ENCODE results near the gene KIAA0513.

KIAA0513 gene

DNA sequence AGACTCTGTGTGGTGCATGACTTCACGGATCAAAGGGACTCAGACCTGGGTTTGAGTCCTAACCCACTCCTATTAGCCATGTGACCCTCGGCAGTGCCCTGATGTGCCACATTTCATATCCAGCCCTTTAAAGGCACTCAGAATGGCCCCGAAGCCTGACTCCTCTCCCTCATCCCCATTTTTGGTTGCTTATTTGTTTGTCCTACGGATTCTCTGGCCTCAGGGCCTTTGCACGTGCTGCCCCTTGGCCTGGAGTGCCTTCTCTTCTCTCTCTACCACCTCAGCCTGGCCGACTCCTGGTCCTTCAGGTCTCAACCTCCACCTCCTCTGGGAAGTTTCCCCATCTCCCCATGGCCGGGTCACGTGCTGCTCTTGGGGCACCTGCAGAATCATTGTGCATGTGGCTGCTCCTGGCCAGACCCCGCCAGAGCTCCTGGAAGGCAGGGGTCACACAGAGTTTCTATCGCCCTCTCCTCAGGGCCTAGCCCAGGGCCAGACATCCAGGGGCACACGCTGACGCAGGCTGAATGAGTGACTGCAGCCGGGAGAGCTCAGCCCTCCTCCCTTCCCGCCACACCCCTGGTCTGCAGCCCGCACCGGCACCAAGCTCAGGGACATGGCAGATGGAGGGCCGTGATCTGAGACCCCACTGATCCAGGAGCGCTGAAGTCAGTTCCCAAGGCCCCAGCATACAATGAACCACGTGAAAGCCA lies 106.6 kb downstream of the KIAA0513 start:
- no peaks in the 10 kb centered on the region for H4K20me1 ChIP-seq (ENCODE audit: low read depth, low read length)
- no peaks in the 10 kb centered on the region for H3F3A ChIP-seq (ENCODE audit: insufficient read depth)
- no peaks in the 10 kb centered on the region for H3K79me2 ChIP-seq (ENCODE audit: insufficient read depth, low read length)
- H3K36me3 ChIP-seq (ENCODE audit: low read length): no peaks in the 10 kb centered on the region
- no peaks in the 10 kb centered on the region for H3K9me3 ChIP-seq (ENCODE audit: insufficient read depth, low read length)
- H3K27me3 ChIP-seq (ENCODE audit: low read length): no peaks in the 10 kb centered on the region
- H3K9ac ChIP-seq (ENCODE audit: low read length): no peak overlapping the region
- no peak overlapping the region for H3K4me3 ChIP-seq (ENCODE audit: insufficient read depth, low read length, poor library complexity, severe bottlenecking)
- H2AFZ ChIP-seq (ENCODE audit: low read depth, low read length, severe bottlenecking): no peak overlapping the region
- H3K27ac ChIP-seq (ENCODE audit: low read depth, low read length): no peak overlapping the region
- H3K4me2 ChIP-seq (ENCODE audit: low read depth, low read length, poor library complexity, severe bottlenecking): no peak overlapping the region
- TF ChIP-seq, protein P1, sequence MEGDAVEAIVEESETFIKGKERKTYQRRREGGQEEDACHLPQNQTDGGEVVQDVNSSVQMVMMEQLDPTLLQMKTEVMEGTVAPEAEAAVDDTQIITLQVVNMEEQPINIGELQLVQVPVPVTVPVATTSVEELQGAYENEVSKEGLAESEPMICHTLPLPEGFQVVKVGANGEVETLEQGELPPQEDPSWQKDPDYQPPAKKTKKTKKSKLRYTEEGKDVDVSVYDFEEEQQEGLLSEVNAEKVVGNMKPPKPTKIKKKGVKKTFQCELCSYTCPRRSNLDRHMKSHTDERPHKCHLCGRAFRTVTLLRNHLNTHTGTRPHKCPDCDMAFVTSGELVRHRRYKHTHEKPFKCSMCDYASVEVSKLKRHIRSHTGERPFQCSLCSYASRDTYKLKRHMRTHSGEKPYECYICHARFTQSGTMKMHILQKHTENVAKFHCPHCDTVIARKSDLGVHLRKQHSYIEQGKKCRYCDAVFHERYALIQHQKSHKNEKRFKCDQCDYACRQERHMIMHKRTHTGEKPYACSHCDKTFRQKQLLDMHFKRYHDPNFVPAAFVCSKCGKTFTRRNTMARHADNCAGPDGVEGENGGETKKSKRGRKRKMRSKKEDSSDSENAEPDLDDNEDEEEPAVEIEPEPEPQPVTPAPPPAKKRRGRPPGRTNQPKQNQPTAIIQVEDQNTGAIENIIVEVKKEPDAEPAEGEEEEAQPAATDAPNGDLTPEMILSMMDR (IDR thresholded peaks at IDR 0.05; ENCODE audit: insufficient read depth, low read length, poor library complexity, severe bottlenecking): no peak
- no peak for TF ChIP-seq EZH2phosphoT487 (conservative IDR thresholded peaks at IDR 0.05; ENCODE audit: low read length)
- no peaks in the 10 kb centered on the region for H3K9me2 ChIP-seq (replicated peaks; ENCODE audit: insufficient read depth, low read length)

DNA sequence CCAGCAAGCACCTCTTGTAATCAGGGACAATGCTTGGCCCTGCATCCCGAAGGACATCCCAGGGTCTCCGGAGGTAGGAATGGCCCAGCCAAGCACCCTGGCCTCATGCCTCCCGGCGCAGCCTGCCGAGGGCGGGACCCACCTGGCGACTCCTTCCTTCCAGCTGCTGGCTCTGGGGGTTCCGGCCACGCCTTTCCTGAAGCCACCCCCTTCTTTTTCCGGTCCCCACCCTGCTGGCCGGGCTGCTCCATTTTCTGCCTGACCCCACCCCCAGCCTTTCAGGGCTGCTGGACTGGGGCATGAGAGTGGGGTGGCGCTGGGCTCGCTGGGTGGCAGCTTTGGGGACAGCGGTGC lies 107.2 kb downstream of the KIAA0513 start:
- Histone ChIP-seq H3K4me2 (ENCODE audit: low read depth, low read length, poor library complexity, severe bottlenecking) (no peak overlapping the region), H4K20me1 (ENCODE audit: low read depth, low read length) (no peaks in the 10 kb centered on the region), H3K9ac (ENCODE audit: low read length) (no peak overlapping the region), H3K4me3 (ENCODE audit: insufficient read depth, low read length, poor library complexity, severe bottlenecking) (no peak overlapping the region), H3K27me3 (ENCODE audit: low read length) (no peaks in the 10 kb centered on the region), H3K79me2 (ENCODE audit: insufficient read depth, low read length) (no peaks in the 10 kb centered on the region), H2AFZ (ENCODE audit: low read depth, low read length, severe bottlenecking) (no peak overlapping the region), H3K9me3 (ENCODE audit: insufficient read depth, low read length) (no peaks in the 10 kb centered on the region), H3K36me3 (ENCODE audit: low read length) (no peaks in the 10 kb centered on the region), H3K9me2 (replicated peaks; ENCODE audit: insufficient read depth, low read length) (no peaks in the 10 kb centered on the region), H3K27ac (ENCODE audit: low read depth, low read length) (no peak overlapping the region), H3F3A (ENCODE audit: insufficient read depth) (no peaks in the 10 kb centered on the region)
- TF ChIP-seq, protein P1 (IDR thresholded peaks at IDR 0.05; ENCODE audit: insufficient read depth, low read length, poor library complexity, severe bottlenecking): no peak
- no peak for TF ChIP-seq EZH2phosphoT487 (conservative IDR thresholded peaks at IDR 0.05; ENCODE audit: low read length)

DNA sequence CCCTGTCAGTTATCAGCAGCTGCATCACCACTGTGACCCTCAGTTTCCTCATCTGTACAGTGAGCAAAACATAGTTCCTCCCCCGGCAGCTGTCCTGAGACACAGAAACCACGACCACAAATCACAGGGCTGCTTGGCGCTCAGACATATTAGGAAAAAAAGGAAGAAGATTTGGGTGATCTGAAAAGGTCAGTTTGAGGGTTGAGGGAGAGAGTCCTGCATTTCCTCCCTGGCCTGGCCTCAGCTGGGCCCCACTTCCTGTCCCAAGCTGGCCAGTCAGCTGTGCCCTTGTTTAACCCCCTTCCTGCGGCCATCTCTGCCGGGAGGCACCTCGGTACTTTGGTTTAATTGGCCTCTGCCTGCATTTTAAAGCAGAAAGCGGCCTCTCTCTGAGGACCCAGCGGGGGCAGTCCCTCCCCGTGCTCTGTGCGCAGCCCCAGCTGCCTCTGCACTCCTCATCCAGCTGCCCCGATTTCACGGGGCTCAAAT lies 108.7 kb downstream of the KIAA0513 start:
- no peaks in the 10 kb centered on the region for H3K36me3 ChIP-seq (ENCODE audit: low read length)
- H3K27ac ChIP-seq (ENCODE audit: low read depth, low read length): no peak overlapping the region
- H3K4me3 ChIP-seq (ENCODE audit: insufficient read depth, low read length, poor library complexity, severe bottlenecking): no peak overlapping the region
- no peak overlapping the region for H2AFZ ChIP-seq (ENCODE audit: low read depth, low read length, severe bottlenecking)
- no peaks in the 10 kb centered on the region for H3K27me3 ChIP-seq (ENCODE audit: low read length)
- no peak overlapping the region for H3K4me2 ChIP-seq (ENCODE audit: low read depth, low read length, poor library complexity, severe bottlenecking)
- H3K9me2 ChIP-seq (replicated peaks; ENCODE audit: insufficient read depth, low read length): no peaks in the 10 kb centered on the region
- no peak for TF ChIP-seq EZH2phosphoT487 (conservative IDR thresholded peaks at IDR 0.05; ENCODE audit: low read length)
- TF ChIP-seq, protein P1 (IDR thresholded peaks at IDR 0.05; ENCODE audit: insufficient read depth, low read length, poor library complexity, severe bottlenecking): no peak
- H3F3A ChIP-seq (ENCODE audit: insufficient read depth): no peaks in the 10 kb centered on the region
- no peaks in the 10 kb centered on the region for H3K9me3 ChIP-seq (ENCODE audit: insufficient read depth, low read length)
- H4K20me1 ChIP-seq (ENCODE audit: low read depth, low read length): no peaks in the 10 kb centered on the region
- no peaks in the 10 kb centered on the region for H3K79me2 ChIP-seq (ENCODE audit: insufficient read depth, low read length)
- H3K9ac ChIP-seq (ENCODE audit: low read length): no peak overlapping the region
